Measurements from ENCODE around the gene CRK. TPM values are rescaled to one million over a fixed set of nuclear protein-coding genes. Genes with fewer than 3 reads are reported as not detected.

The CRK gene
- 10 to 100 TPM; 40.0 to 60.6 (median 48.8) TPM for total RNA-seq
- polyA plus RNA-seq, result 10 to 100 TPM; 31.7 to 41.4 TPM
- long read RNA-seq, donor 1, transcript CRK-202 (3 exons, 3,675 nt), result major isoform, 13 of 46 reads
- long read RNA-seq, donor 1, transcript CRK-201 (3 exons, 3,880 nt), result minor isoform, 8 of 46 reads
- long read RNA-seq, donor 1, partial matches to known transcripts, result 1 of 46 reads
- long read RNA-seq, donor 1, other reads (novel, unspliced or antisense), result 24 of 46 reads
- long read RNA-seq, donor 2, transcript CRK-202 (3 exons, 3,675 nt), result major isoform, 23 of 34 reads
- long read RNA-seq, donor 2, transcript CRK-201 (3 exons, 3,880 nt), result minor isoform, 11 of 34 reads
- long read RNA-seq, donor 2, partial matches to known transcripts, result 0 of 34 reads
- long read RNA-seq, donor 2, other reads (novel, unspliced or antisense), result 0 of 34 reads
- long read RNA-seq, donor 3, transcript CRK-201 (3 exons, 3,880 nt), result major isoform, 28 of 69 reads
- long read RNA-seq, donor 3, transcript CRK-202 (3 exons, 3,675 nt), result minor isoform, 24 of 69 reads
- long read RNA-seq, donor 3, partial matches to known transcripts, result 4 of 69 reads
- long read RNA-seq, donor 3, other reads (novel, unspliced or antisense), result 13 of 69 reads

GRCh38 chr17:1455797-1456599 lies at the start of gene CRK:
Gene CRK, minus strand, starts transcription at chr17:1456232. Its CDS starts 115 bp downstream, at chr17:1456117.
- intact Hi-C loops (cut with DNase I), result loop anchor here in 2 of 4 donors (10.0 kb wide), 3 partner anchors 51 to 91 kb away; partner anchors contain the start of genes INPP5K (in 1 of the 2) and YWHAE (in 1 of the 2)
- H3K4me3 ChIP-seq, result peak within 1 kb of the TSS; percentile 72

GRCh38 chr17:1505586-1505985 lies 49.6 kb upstream of the CRK start:
- H3K4me3 ChIP-seq, result no peak overlapping the region
- H3K36me3 ChIP-seq, result no peaks in the 10 kb centered on the region
- DNase-seq, result no peak
- 60 to 74% (median 66%) methylated on average over 5 of the region's 5 CpGs for WGBS, 3 donors
- no peaks in the 10 kb centered on the region for H3K27me3 ChIP-seq
- no peaks in the 10 kb centered on the region for H3K9me3 ChIP-seq
- no peak for TF ChIP-seq EP300 (IDR thresholded peaks at IDR 0.05)
- no peak for TF ChIP-seq POLR2A (IDR thresholded peaks at IDR 0.05)
- TF ChIP-seq CTCF (IDR thresholded peaks at IDR 0.05), result no peak
- intact Hi-C loops (cut with DNase I), result no loop called here
- H3K4me1 ChIP-seq (ENCODE audit: insufficient read depth), result no peaks in the 10 kb centered on the region
- no peak overlapping the region for H3K27ac ChIP-seq

More at GRCh38 chr17:1455797-1456599, at the start of gene CRK:
- 0 to 1% (median 1%) methylated on average over 45 to 93 of the region's 93 CpGs for WGBS, 3 donors
- Histone ChIP-seq H3K36me3 (no peaks in the 10 kb centered on the region), H3K27ac (peak within 1 kb of the TSS; percentile 84 to 93), H3K9me3 (no peaks in the 10 kb centered on the region), H3K4me1 (ENCODE audit: insufficient read depth) (peaks cover 9% of the 10 kb centered on the region), H3K27me3 (no peaks in the 10 kb centered on the region)
- TF ChIP-seq POLR2A (IDR thresholded peaks at IDR 0.05) (peak; percentile 97), CTCF (IDR thresholded peaks at IDR 0.05) (peak in 2 of 3 donors; percentile 24 to 28), EP300 (IDR thresholded peaks at IDR 0.05) (peak; percentile 63)
- DNase-seq, result peak; percentile 96 to 99 (median 98)

- no peak for DNase-seq
- WGBS, 3 donors, result 88 to 96% (median 91%) methylated on average over 3 of the region's 3 CpGs
- no peak overlapping the region for H3K4me3 ChIP-seq
- no peaks in the 10 kb centered on the region for H3K4me1 ChIP-seq (ENCODE audit: insufficient read depth)
- H3K36me3 ChIP-seq, result no peaks in the 10 kb centered on the region
- intact Hi-C loops (cut with DNase I), result no loop called here
- TF ChIP-seq POLR2A (IDR thresholded peaks at IDR 0.05), result no peak
- TF ChIP-seq CTCF (IDR thresholded peaks at IDR 0.05), result no peak
- TF ChIP-seq EP300 (IDR thresholded peaks at IDR 0.05), result no peak
- H3K9me3 ChIP-seq, result no peaks in the 10 kb centered on the region
- no peak overlapping the region for H3K27ac ChIP-seq
- no peaks in the 10 kb centered on the region for H3K27me3 ChIP-seq
Observed at GRCh38 chr17:1504866-1505265, 48.8 kb upstream of the CRK start.

- Histone ChIP-seq H3K9me3 (no peaks in the 10 kb centered on the region), H3K27me3 (no peaks in the 10 kb centered on the region), H3K36me3 (no peaks in the 10 kb centered on the region), H3K27ac (no peak overlapping the region), H3K4me3 (no peak overlapping the region), H3K4me1 (ENCODE audit: insufficient read depth) (no peaks in the 10 kb centered on the region)
- intact Hi-C loops (cut with DNase I), result no loop called here
- TF ChIP-seq EP300 (IDR thresholded peaks at IDR 0.05), result no peak
- TF ChIP-seq POLR2A (IDR thresholded peaks at IDR 0.05), result no peak
- no peak for TF ChIP-seq CTCF (IDR thresholded peaks at IDR 0.05)
- 79 to 81% (median 81%) methylated on average over 10 of the region's 10 CpGs for WGBS, 3 donors
- DNase-seq, result no peak
Observed at GRCh38 chr17:1503699-1504098, 47.7 kb upstream of the CRK start.
